WI38 (cell line): Measurements from ENCODE around the gene AFAP1.

ENCODE experiments used
- H3K4me3 ChIP-seq: 2 replicates; pipeline ENCODE4 v1.5.1; 2011; ENCODE audit warnings: low read depth, mild to moderate bottlenecking, control low read depth, low read length
- CTCF ChIP-seq: IDR thresholded peaks from 2 replicates; pipeline ENCODE4 v1.5.1; 2012; ENCODE audit warnings: low read depth, mild to moderate bottlenecking, control low read depth, low read length

AFAP1 gene

DNA sequence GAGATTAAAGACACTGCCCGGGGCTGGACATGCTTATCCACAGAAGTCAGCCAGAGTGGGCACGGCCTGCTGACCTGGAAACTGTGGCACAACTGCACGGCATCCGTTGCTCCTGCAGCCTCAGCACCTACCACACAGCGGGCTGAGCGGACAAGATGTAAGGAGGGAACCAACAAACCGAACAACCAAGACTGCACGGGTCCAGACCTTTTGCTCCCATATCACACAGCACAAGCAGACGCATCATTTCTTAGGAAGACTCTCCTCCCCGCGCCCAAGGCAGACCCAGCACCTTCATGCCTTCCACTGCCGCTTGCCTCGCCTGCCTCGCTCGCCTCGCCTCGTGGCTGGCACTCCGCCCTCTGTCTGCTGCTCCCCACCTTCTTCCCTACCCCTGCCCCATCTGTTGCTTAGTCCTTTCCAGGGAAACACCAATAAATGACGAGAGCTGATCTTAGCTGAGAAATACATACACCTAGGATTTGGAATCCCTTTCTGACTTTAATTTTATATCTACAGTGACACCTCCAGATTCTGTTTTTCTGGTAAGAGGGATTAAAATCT lies 79.0 kb downstream of the AFAP1 start:
- no peak overlapping the region for H3K4me3 ChIP-seq
- no peak for TF ChIP-seq CTCF

DNA sequence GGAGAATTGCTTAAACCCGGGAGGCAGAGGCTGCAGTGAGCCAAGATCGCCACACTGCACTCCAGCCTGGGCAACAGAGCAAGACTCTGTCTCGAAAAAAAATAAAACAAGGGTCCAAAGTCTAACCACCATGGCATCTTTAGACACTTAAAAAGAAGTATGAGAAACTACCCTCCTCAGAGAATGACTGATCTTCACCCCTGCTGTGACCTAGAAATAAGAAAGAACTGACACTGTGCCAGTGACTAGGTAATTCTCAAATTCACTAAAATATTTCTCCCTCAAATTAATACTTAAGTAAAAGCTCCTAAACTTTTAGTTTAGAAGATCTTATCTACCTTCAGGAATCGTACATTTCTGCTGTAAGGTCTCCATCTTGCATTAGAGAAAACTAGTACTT lies 80.3 kb downstream of the AFAP1 start:
- no peak overlapping the region for H3K4me3 ChIP-seq
- no peak for TF ChIP-seq CTCF

DNA sequence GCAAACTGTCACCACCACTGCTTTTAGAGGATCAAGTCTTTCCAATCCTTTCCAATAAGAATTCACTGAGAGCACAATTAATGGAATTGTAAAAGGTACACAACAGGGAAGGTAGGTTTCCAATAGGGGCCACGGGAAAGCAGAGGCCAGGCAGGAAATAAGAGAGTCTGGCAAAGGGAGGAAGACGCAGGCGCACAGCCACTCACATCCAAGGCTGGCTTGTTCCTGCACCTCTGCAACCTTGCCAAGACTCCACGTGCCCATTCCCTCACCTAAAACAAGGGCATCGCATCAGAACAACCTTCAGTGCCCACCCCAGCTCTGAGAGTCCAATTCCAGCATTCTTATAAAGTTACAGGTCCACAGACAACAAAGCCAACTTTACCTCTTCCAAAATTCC lies 81.2 kb downstream of the AFAP1 start:
- no peak overlapping the region for H3K4me3 ChIP-seq
- TF ChIP-seq CTCF, result no peak

GRCh38 chr4:7857993-7858392 lies 81.7 kb downstream of the AFAP1 start:
- no peak for TF ChIP-seq CTCF
- H3K4me3 ChIP-seq, result no peak overlapping the region; the same call in 1 of the 2 replicates

- no peak for TF ChIP-seq CTCF
- H3K4me3 ChIP-seq, result peak overlapping the region; percentile 28; the same call in 1 of the 2 replicates
These were observed 82.4 kb downstream of the AFAP1 start for GRCh38 chr4:7857238-7857701.

GRCh38 chr4:7855731-7856130 lies 83.9 kb downstream of the AFAP1 start:
- H3K4me3 ChIP-seq, result no peak overlapping the region
- no peak for TF ChIP-seq CTCF

DNA sequence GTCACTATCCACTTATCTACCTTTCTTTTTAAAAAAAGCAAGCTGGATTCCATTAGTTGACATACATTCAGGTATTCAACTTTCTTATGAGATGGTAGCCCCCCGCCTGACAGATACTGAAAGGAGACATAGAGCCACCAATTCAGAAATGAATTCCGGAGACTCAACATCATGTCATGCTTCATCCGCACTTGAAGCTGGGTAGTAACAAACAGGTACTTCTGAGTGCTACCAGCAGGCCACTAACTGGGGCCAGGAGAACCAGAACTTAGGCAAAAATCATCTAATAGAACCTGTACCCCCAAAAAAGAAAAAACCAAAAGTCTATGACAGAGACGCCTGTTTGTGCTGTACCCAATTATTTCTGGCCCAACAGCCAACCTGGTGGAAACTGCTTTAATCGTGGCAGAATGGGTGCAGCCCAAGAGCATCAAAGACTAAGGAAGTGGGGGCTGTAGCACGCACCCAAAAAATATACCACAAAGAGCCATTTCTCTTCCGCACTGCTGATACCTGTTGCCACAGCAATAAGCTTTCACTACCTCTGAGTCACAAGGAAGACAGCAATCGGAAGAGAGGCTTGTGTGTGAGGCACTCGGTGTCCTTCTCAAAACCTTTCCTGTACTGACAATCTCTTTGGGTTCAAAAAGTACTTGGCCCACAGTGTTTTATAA lies 84.8 kb downstream of the AFAP1 start:
- H3K4me3 ChIP-seq, result no peak overlapping the region
- TF ChIP-seq CTCF, result no peak
